GM10248 (cell line): ENCODE results near the gene ARID3C.

ENCODE experiments used
- CTCF ChIA-PET: fragments of 300-600 bp; sonication (Branson Sonifier 250); formaldehyde crosslinking; extraction: SDS; loops from one replicate; lab custom pipeline; 2021; ENCODE audit warnings: antibody characterized with exemption; lab: Yijun Ruan, JAX
- POLR2A ChIA-PET: fragments of 350-650 bp; sonication (Branson Sonifier 250); formaldehyde crosslinking; extraction: SDS; loops from one replicate; lab custom pipeline; 2020; ENCODE audit warnings: antibody characterized with exemption; lab: Yijun Ruan, JAX
- DNase-seq: peaks from one replicate; pipeline ENCODE4 v3.0.0; 2012; ENCODE audit errors: extremely low spot score
- TF ChIP-seq, protein P1 (sequence below): IDR thresholded peaks from 2 replicates; pipeline ENCODE4 v1.5.1; 2012; ENCODE audit warnings: mild to moderate bottlenecking, low read depth; ENCODE audit errors: extremely low read depth, missing control alignments, control extremely low read depth

ARID3C gene

GRCh38 chr9:34650816-34651215 lies 21.9 kb upstream of the ARID3C start:
- TF ChIP-seq, protein P1, sequence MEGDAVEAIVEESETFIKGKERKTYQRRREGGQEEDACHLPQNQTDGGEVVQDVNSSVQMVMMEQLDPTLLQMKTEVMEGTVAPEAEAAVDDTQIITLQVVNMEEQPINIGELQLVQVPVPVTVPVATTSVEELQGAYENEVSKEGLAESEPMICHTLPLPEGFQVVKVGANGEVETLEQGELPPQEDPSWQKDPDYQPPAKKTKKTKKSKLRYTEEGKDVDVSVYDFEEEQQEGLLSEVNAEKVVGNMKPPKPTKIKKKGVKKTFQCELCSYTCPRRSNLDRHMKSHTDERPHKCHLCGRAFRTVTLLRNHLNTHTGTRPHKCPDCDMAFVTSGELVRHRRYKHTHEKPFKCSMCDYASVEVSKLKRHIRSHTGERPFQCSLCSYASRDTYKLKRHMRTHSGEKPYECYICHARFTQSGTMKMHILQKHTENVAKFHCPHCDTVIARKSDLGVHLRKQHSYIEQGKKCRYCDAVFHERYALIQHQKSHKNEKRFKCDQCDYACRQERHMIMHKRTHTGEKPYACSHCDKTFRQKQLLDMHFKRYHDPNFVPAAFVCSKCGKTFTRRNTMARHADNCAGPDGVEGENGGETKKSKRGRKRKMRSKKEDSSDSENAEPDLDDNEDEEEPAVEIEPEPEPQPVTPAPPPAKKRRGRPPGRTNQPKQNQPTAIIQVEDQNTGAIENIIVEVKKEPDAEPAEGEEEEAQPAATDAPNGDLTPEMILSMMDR = no peak
- POLR2A ChIA-PET = no interaction called here
- CTCF ChIA-PET = interaction anchor here (1.0 to 2.6 kb wide), 4 partner anchors 12 to 17 kb away, joined by 3 to 14 read pairs (median 4); no protein-coding TSS in a partner anchor
- DNase-seq = no peak

DNA sequence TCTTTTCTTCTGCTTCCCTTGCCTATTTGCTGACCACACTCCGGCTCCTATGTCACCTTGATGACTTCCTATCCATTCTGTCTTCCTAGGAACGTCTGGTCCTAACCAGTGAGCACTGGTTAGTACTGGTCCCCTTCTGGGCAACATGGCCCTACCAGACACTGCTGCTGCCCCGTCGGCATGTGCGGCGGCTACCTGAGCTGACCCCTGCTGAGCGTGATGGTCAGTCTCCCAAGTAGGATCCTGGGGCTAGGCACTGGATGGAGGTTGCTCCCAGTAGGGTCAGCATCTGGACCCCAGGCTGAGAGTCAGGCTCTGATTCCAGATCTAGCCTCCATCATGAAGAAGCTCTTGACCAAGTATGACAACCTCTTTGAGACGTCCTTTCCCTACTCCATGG lies 19.8 kb upstream of the ARID3C start:
- CTCF ChIA-PET = interaction anchor here (0.6 to 8.0 kb wide), 5 partner anchors 15 to 57 kb away, joined by 3 to 84 read pairs (median 9); partner anchors contain the start of gene CCL27
- DNase-seq = no peak
- TF ChIP-seq, protein P1 = no peak
- POLR2A ChIA-PET = no interaction called here

GRCh38 chr9:34647651-34648050 lies 18.8 kb upstream of the ARID3C start:
- TF ChIP-seq, protein P1 = no peak
- CTCF ChIA-PET = interaction anchor here (0.6 to 8.0 kb wide), 15 partner anchors 9 to 403 kb away, joined by 3 to 112 read pairs (median 4); partner anchors contain the start of genes CCL27, RPP25L and SIGMAR1
- DNase-seq = no peak
- POLR2A ChIA-PET = interaction anchor here (0.5 to 2.1 kb wide), 2 partner anchors 8 to 10 kb away, joined by 8 to 9 read pairs; partner anchors contain the start of gene SIGMAR1

DNA sequence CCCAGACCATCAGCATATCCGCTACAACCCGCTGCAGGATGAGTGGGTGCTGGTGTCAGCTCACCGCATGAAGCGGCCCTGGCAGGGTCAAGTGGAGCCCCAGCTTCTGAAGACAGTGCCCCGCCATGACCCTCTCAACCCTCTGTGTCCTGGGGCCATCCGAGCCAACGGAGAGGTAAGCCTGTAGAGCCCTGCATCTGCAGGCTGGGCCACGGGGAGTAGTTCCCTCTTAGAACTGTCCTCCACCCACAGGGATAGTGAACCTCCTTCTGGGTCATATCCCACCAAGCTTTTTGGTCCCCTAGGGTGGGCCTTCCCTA lies 18.2 kb upstream of the ARID3C start:
- TF ChIP-seq, protein P1 = no peak
- no peak for DNase-seq
- ChIA-PET CTCF (interaction anchor here (0.9 to 8.0 kb wide), 15 partner anchors 10 to 404 kb away, joined by 3 to 112 read pairs (median 7); partner anchors contain the start of genes CCL27, RPP25L and SIGMAR1), POLR2A (interaction anchor here (2.1 kb wide), 1 partner anchor 10 kb away, joined by 8 read pairs; the partner anchor contains the start of gene SIGMAR1)

DNA sequence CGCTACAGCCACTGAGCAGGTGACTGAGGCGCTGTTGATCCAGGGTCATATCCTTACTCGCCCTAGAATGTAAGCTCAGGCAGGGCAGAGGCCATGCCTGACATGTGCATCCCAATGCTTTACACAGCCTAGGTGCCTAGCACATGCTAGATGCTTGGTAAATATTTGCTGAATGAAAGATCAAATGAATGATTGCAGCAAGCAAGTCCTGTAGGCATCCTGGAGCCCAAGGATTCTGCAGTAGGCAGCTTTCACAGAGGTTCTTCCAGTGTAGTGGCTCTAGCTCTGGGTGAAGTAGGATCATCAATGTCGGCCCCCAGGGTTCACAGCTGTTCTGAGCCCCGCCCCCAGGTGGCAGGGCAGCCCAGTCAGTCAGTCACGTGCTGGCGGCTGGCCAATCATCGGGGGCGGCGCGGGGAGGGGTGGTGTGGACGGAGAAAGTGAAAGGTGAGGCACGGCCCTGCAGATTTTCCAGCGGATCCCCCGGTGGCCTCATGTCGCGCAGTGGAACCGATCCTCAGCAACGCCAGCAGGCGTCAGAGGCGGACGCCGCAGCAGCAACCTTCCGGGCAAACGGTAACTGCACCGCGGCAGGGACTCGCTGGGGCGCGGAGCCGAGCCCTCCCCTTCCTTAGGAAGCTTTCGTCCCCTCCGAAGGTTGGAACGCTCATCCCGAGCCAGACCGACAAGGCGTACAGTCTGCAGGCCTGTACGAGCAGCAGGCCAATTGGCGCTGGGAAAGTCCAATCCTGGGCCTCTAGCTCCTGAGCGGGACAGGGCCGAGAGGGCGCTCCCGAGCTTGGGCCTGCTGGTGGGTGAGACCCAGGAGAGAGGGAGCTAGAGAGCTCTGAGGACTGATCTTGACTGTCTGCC lies 17.6 kb upstream of the ARID3C start, which contains the start of gene GALT:
Gene GALT (plus strand): TSS at position 465 of the 873 bp plus-strand sequence. CDS start 30 bp downstream, at position 495.
- TF ChIP-seq, protein P1 = peak; percentile 57
- ChIA-PET CTCF (interaction anchor here (0.8 to 8.0 kb wide), 18 partner anchors 10 to 428 kb away, joined by 3 to 112 read pairs (median 4); partner anchors contain the start of genes CCL27, DCTN3, RPP25L and SIGMAR1), POLR2A (interaction anchor here (2.1 kb wide), 1 partner anchor 9 kb away, joined by 8 read pairs; the partner anchor contains the start of gene SIGMAR1)
- DNase-seq = peak; percentile 97

GRCh38 chr9:34644766-34645314 lies 16.0 kb upstream of the ARID3C start:
- ChIA-PET CTCF (interaction anchor here (0.8 to 8.0 kb wide), 10 partner anchors 9 to 254 kb away, joined by 3 to 112 read pairs (median 4); partner anchors contain the start of genes CCL27, DCTN3 and SIGMAR1), POLR2A (interaction anchor here (0.7 kb wide), 1 partner anchor 16 kb away, joined by 3 read pairs; no protein-coding TSS in a partner anchor)
- DNase-seq = no peak
- TF ChIP-seq, protein P1 = no peak
